HCT116 (cell line): Measurements from ENCODE around the gene ZYG11B. TPM values are rescaled to one million over a fixed set of nuclear protein-coding genes. Genes with fewer than 3 reads are reported as not detected.

Source experiments
- ATAC-seq: fragments of 200-7000 bp; cut with Tn5 transposase; 2 replicates; pipeline ENCODE4 v1.9.1; 2020; ENCODE audit warnings: mild to moderate bottlenecking, moderate library complexity
- BruUV-seq: library from RNA; stranded (reverse); fragments of 400-500 nt; replicated peaks from 2 replicates; lab custom pipeline; 2021; lab: Mats Ljungman, UMichigan
- CTCF ChIA-PET: fragments of 300-600 bp; sonication (Branson Sonifier 250); formaldehyde crosslinking; loops from one replicate; lab custom pipeline; 2021; ENCODE audit warnings: antibody characterized with exemption; lab: Charles Lee
- POLR2A ChIA-PET: fragments of 300-600, 350-600 bp; sonication (Branson Sonifier 250); formaldehyde crosslinking; loops from one replicate; lab custom pipeline; 2021; ENCODE audit warnings: antibody characterized with exemption; lab: Charles Lee
- RAD21 ChIA-PET, 2 experiments: fragments of 300-600 bp; sonication (Branson Sonifier 250); formaldehyde crosslinking; loops; one replicate each; lab custom pipeline; 2023; ENCODE audit warnings: low total read pairs in 2 of 2; ENCODE audit not compliant: uncharacterized antibody in 2 of 2, unreplicated experiment in 2 of 2, low non-redundant PET in 1 of 2; lab: Charles Lee
- DNase-seq: peaks from one replicate; pipeline ENCODE4 v3.0.0-alpha.2; 2010; ENCODE audit warnings: low read depth, low spot score
- H2AFZ ChIP-seq: fragments of 200-600 bp; shearing (Covaris generic), sonication (generic); 2 replicates; pipeline ENCODE4 v1.6.1; 2017; ENCODE audit warnings: low read depth, mixed run types, mixed read lengths, antibody characterized with exemption, low read length; ENCODE audit not compliant: poor library complexity, severe bottlenecking
- H3K27ac ChIP-seq: 2 replicates; pipeline ENCODE4 v1.5.1; 2012; ENCODE audit warnings: low read depth, low read length
- H3K27me3 ChIP-seq: fragments of 200-600 bp; sonication (generic); 2 replicates; pipeline ENCODE4 v1.6.1; 2016; ENCODE audit warnings: mixed run types, low read length, mixed read lengths; ENCODE audit not compliant: insufficient read depth
- H3K36me3 ChIP-seq, 2 experiments: fragments of 200-500 bp in 1 of 2; fragments of 200-600 bp in 1 of 2; sonication (Bioruptor generic) in 1 of 2; sonication (generic) in 1 of 2; 2 replicates each; pipeline versions ENCODE4 v1.5.1 to v1.6.1; 2014 to 2016; ENCODE audit warnings: low read length in 2 of 2, inconsistent platforms in 1 of 2, mixed read lengths in 1 of 2, mixed run types in 1 of 2; ENCODE audit not compliant: insufficient read depth in 2 of 2, control insufficient read depth in 1 of 2
- H3K4me1 ChIP-seq, 2 experiments: fragments of 200-600 bp in 1 of 2; sonication (generic) in 1 of 2; 2 replicates each; pipeline versions ENCODE4 v1.5.1 to v1.6.1; 2012 to 2017; ENCODE audit warnings: low read length in 2 of 2, inconsistent platforms in 1 of 2, mild to moderate bottlenecking in 1 of 2, mixed read lengths in 1 of 2, mixed run types in 1 of 2, moderate library complexity in 1 of 2; ENCODE audit not compliant: insufficient read depth in 2 of 2, control insufficient read depth in 1 of 2
- H3K4me2 ChIP-seq: fragments of 200-600 bp; sonication (generic); 2 replicates; pipeline ENCODE4 v1.6.1; 2017; ENCODE audit warnings: mixed run types, low read length, mixed read lengths
- H3K4me3 ChIP-seq, 2 experiments: fragments of 200-600 bp in 1 of 2; sonication (generic) in 1 of 2; replicated peaks in 1 of 2; 2 replicates each; pipeline ENCODE4 v1.5.1; 2011 to 2016; ENCODE audit warnings: low read length in 2 of 2, control low read depth in 1 of 2, low read depth in 1 of 2, mild to moderate bottlenecking in 1 of 2, mixed read lengths in 1 of 2, mixed run types in 1 of 2
- H3K79me2 ChIP-seq: fragments of 200-600 bp; sonication (generic); 2 replicates; pipeline ENCODE4 v1.6.1; 2017; ENCODE audit warnings: mild to moderate bottlenecking, mixed run types, low read length, moderate library complexity, mixed read lengths; ENCODE audit not compliant: insufficient read depth
- H3K9ac ChIP-seq: fragments of 200-600 bp; sonication (generic); 2 replicates; pipeline ENCODE4 v1.6.1; 2016; ENCODE audit warnings: low read length, mixed read lengths
- H3K9me2 ChIP-seq: fragments of 200-600 bp; sonication (generic), shearing (Covaris generic); 2 replicates; pipeline ENCODE4 v1.6.1; 2017; ENCODE audit warnings: mixed run types, mild to moderate bottlenecking, moderate library complexity; ENCODE audit not compliant: insufficient read depth
- H3K9me3 ChIP-seq, 2 experiments: fragments of 200-500 bp in 1 of 2; fragments of 200-600 bp in 1 of 2; sonication (Bioruptor generic) in 1 of 2; sonication (generic) in 1 of 2; 2 replicates each; pipeline ENCODE4 v1.6.1; 2014 to 2017; ENCODE audit warnings: low read length in 2 of 2, mixed read lengths in 2 of 2, inconsistent platforms in 1 of 2, low read depth in 1 of 2, mild to moderate bottlenecking in 1 of 2, mixed run types in 1 of 2, moderate library complexity in 1 of 2; ENCODE audit not compliant: control insufficient read depth in 1 of 2, insufficient read depth in 1 of 2
- H4K20me1 ChIP-seq: fragments of 200-600 bp; sonication (generic), shearing (Covaris generic); 2 replicates; pipeline ENCODE4 v1.6.1; 2017; ENCODE audit warnings: mixed run types, mild to moderate bottlenecking, moderate library complexity; ENCODE audit not compliant: insufficient read depth
- CBX3 ChIP-seq: IDR thresholded peaks from 2 replicates; pipeline ENCODE4 v1.6.1; 2012; ENCODE audit warnings: low read depth
- CEBPB ChIP-seq: IDR thresholded peaks from 2 replicates; pipeline ENCODE4 v1.6.1; 2012; ENCODE audit warnings: low read depth
- EGR1 ChIP-seq: IDR thresholded peaks from 2 replicates; pipeline ENCODE4 v1.6.1; 2012; ENCODE audit warnings: low read depth
- ELF1 ChIP-seq: IDR thresholded peaks from 2 replicates; pipeline ENCODE4 v1.6.1; 2012; ENCODE audit warnings: low read depth, borderline replicate concordance
- EZH2phosphoT487 ChIP-seq: fragments of 200-600 bp; IDR thresholded peaks from 2 replicates; pipeline ENCODE4 v1.6.1; 2018; ENCODE audit warnings: antibody characterized with exemption, borderline replicate concordance
- JUND ChIP-seq: IDR thresholded peaks from 2 replicates; pipeline ENCODE4 v1.6.1; 2012
- POLR2A ChIP-seq: IDR thresholded peaks from 2 replicates; pipeline ENCODE4 v1.7.0; 2011; ENCODE audit warnings: borderline replicate concordance; ENCODE audit not compliant: insufficient read depth, insufficient read length; ENCODE audit errors: extremely low read depth
- POLR2AphosphoS5 ChIP-seq: IDR thresholded peaks from 2 replicates; pipeline ENCODE4 v1.6.1; 2011; ENCODE audit warnings: mild to moderate bottlenecking, low read depth, low read length, moderate library complexity
- RAD21 ChIP-seq: IDR thresholded peaks from 2 replicates; pipeline ENCODE4 v1.6.1; 2012; ENCODE audit warnings: low read depth, mild to moderate bottlenecking
- SIN3A ChIP-seq: IDR thresholded peaks from 2 replicates; pipeline ENCODE4 v1.6.1; 2012; ENCODE audit warnings: low read depth
- TCF7L2 ChIP-seq: IDR thresholded peaks from 2 replicates; pipeline ENCODE4 v1.7.0; 2011; ENCODE audit warnings: borderline replicate concordance, inconsistent platforms; ENCODE audit not compliant: insufficient read depth, insufficient read length; ENCODE audit errors: extremely low read depth
- YY1 ChIP-seq: IDR thresholded peaks from 2 replicates; pipeline ENCODE4 v1.6.1; 2011; ENCODE audit warnings: low read length, low read depth, moderate library complexity, mild to moderate bottlenecking; ENCODE audit not compliant: insufficient replicate concordance; ENCODE audit errors: extremely low read depth
- intact Hi-C: fragments of 100-400 bp; cut with micrococcal nuclease; formaldehyde crosslinking; loops from 2 replicates; pipeline ENCODE4 v1.10.0; 2022
- total RNA-seq: library from RNA; stranded (reverse); gene quantifications from one replicate; pipeline ENCODE4 v1.2.1, GENCODE V29; 2021; ENCODE audit not compliant: unreplicated experiment
- TF ChIP-seq, protein P1 (sequence below): IDR thresholded peaks from 2 replicates; pipeline ENCODE4 v1.6.1; 2012
- TF ChIP-seq, protein P2 (sequence below): IDR thresholded peaks from 2 replicates; pipeline ENCODE4 v1.6.1; 2012; ENCODE audit warnings: low read depth

ZYG11B gene
- total RNA-seq, 1 experiment from 2014 or later = 20.7 TPM

DNA sequence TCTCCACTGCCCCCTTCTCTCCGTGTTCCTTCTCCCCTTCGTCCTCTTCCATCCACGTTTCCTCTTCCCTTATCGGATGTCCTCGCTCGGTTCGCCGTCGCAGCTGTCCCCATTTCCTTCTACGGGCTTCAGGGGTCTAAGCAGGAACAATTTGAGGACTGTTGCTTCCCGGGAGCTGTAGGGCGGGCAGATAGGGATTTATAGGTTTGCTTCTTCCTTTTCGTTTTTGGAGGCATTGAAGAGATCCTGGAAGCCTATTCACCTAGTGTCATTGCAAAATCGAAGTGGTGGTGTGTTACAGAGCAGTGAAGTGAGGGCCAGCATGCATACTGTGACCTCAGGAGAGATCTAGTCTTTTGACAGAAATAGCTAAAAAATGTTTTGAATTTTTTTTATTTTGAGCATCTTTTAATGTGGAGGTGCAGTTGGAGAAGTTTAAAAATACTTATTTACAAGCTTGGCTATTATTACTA, 897 bp downstream of the ZYG11B start:
- BruUV-seq = TSS peak; percentile 67
- ATAC-seq = no peak
- Histone ChIP-seq H3K9me2 (no peaks in the 10 kb centered on the region; the same call in 1 of the 2 replicates), H3K36me3 (no peaks in the 10 kb centered on the region; a peak in 1 of 4 replicates), H3K4me2 (peak overlapping the region; percentile 98), H3K9ac (peak overlapping the region; percentile 77), H3K4me3 (peak overlapping the region; percentile 90 to 94), H3K4me1 (peaks cover 10 to 21% of the 10 kb centered on the region in 2 experiments; a peak in 3 of 4 replicates), H2AFZ (no peak overlapping the region), H3K27me3 (no peaks in the 10 kb centered on the region), H4K20me1 (no peaks in the 10 kb centered on the region), H3K27ac (0 out of 2 replicates have a peak overlapping the region, but pooled peaks have one; percentile 16), H3K9me3 (no peaks in the 10 kb centered on the region), H3K79me2 (peaks cover 32% of the 10 kb centered on the region)
- TF ChIP-seq YY1 = no peak
- no peak for TF ChIP-seq SIN3A
- no peak for TF ChIP-seq TCF7L2
- ChIA-PET RAD21 (no interaction called here), POLR2A (interaction anchor here (1.3 kb wide), 1 partner anchor 24 kb away, joined by 3 read pairs; no protein-coding TSS in a partner anchor), CTCF (interaction anchor here (1.4 kb wide), 1 partner anchor 41 kb away, joined by 3 read pairs; no protein-coding TSS in a partner anchor)
- intact Hi-C loops = no loop called here
- no peak for DNase-seq

- no TSS peak for BruUV-seq
- Histone ChIP-seq H3K4me2 (peak overlapping the region; percentile 13; the same call in 1 of the 2 replicates), H3K36me3 (no peaks in the 10 kb centered on the region; a peak in 1 of 4 replicates), H2AFZ (no peak overlapping the region), H3K79me2 (peaks cover 32% of the 10 kb centered on the region), H3K9me3 (no peaks in the 10 kb centered on the region), H3K27me3 (no peaks in the 10 kb centered on the region), H3K9ac (no peak overlapping the region; the same call in 1 of the 2 replicates), H3K4me3 (no peak overlapping the region), H3K4me1 (peaks cover 10 to 21% of the 10 kb centered on the region in 2 experiments; a peak in 3 of 4 replicates), H3K9me2 (no peaks in the 10 kb centered on the region; the same call in 1 of the 2 replicates), H4K20me1 (no peaks in the 10 kb centered on the region), H3K27ac (no peak overlapping the region)
- DNase-seq = no peak
- ATAC-seq = no peak
- POLR2A ChIA-PET = no interaction called here
- RAD21 ChIA-PET = no interaction called here
- intact Hi-C loops = no loop called here
- CTCF ChIA-PET = no interaction called here
- TF ChIP-seq CEBPB = no peak
- TF ChIP-seq ELF1 = no peak
- TF ChIP-seq JUND = no peak
- no peak for TF ChIP-seq POLR2AphosphoS5
- TF ChIP-seq, protein P1, sequence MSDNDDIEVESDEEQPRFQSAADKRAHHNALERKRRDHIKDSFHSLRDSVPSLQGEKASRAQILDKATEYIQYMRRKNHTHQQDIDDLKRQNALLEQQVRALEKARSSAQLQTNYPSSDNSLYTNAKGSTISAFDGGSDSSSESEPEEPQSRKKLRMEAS = no peak
- no peak for TF ChIP-seq YY1
- TF ChIP-seq, protein P2, sequence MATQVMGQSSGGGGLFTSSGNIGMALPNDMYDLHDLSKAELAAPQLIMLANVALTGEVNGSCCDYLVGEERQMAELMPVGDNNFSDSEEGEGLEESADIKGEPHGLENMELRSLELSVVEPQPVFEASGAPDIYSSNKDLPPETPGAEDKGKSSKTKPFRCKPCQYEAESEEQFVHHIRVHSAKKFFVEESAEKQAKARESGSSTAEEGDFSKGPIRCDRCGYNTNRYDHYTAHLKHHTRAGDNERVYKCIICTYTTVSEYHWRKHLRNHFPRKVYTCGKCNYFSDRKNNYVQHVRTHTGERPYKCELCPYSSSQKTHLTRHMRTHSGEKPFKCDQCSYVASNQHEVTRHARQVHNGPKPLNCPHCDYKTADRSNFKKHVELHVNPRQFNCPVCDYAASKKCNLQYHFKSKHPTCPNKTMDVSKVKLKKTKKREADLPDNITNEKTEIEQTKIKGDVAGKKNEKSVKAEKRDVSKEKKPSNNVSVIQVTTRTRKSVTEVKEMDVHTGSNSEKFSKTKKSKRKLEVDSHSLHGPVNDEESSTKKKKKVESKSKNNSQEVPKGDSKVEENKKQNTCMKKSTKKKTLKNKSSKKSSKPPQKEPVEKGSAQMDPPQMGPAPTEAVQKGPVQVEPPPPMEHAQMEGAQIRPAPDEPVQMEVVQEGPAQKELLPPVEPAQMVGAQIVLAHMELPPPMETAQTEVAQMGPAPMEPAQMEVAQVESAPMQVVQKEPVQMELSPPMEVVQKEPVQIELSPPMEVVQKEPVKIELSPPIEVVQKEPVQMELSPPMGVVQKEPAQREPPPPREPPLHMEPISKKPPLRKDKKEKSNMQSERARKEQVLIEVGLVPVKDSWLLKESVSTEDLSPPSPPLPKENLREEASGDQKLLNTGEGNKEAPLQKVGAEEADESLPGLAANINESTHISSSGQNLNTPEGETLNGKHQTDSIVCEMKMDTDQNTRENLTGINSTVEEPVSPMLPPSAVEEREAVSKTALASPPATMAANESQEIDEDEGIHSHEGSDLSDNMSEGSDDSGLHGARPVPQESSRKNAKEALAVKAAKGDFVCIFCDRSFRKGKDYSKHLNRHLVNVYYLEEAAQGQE = no peak
- TF ChIP-seq RAD21 = no peak
- no peak for TF ChIP-seq EGR1
- no peak for TF ChIP-seq EZH2phosphoT487
- TF ChIP-seq SIN3A = no peak
- TF ChIP-seq POLR2A = no peak
- no peak for TF ChIP-seq CBX3
Measured at GRCh38 chr1:52727956-52728656, 1.9 kb downstream of the ZYG11B start.
